Stimulated activated CD4-positive, alpha-beta T cell treated with anti-CD3 and anti-CD28 coated beads, TNF-alpha, amount 100 ng/mL, for 1 hour (primary cell): ENCODE results near the gene BCHE.

ENCODE experiments used
- DNase-seq, 3 donors: peaks; one replicate each; pipeline ENCODE4 v3.0.0-alpha.2; 2020; ENCODE audit warnings: low read depth in 3 of 3, low spot score in 1 of 3

Gene BCHE

DNA sequence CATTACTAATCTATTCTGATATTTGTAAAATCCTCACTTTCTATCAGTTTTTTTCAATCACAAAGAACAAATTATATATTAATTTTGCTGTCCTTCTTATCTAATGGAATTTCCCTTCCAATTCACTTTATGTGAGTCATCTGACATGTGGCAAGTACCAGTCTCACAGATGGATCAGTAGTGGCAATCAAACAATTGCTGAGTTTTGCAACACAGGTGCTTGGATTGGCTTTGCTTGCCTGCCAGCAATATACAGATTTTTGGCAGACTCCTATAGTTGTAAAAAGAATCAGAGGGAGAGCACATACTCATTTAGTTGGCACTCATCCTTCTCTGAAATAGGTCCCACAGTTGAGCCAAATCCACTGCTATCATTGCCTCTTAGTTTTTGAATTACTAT, 83.7 kb downstream of the BCHE start:
- DNase-seq: no peak

DNA sequence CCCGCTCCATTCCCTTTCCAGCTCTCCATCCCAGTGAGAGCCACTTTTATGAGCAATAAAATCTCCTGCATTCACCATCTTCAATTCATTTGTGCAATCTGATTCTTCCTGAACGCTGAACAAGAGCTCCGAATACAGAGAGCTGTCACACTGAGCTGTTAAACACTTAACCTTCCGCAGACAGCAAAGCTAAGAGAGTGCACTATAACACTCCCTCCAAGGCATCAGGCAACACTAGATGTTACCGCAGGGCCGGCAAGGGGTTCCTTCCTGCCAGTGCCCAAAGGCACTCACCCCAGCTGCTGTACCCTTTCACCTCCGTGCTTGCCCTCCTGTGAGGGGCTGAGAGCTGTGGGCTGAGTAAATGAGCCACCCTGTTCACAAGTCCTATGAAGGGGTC, 85.6 kb downstream of the BCHE start:
- no peak for DNase-seq

DNA sequence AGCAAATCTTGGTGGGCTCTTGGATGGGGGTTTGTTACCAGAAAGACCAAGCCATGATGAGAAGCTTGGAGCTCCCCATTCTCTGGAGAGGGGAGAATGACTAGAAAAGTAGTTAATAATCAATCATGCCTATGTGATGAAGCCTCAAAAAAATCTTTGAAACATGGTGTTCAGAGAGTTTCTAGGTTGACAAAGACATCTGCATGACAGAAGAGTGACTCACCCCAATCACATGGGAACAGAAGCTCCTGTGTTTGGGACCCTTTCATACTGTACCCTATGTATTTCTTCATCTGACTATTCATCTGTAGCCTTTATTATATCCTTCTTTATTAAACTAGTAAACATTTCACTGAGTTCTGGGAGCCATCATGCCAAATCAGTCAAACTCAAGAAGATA, 87.4 kb downstream of the BCHE start:
- DNase-seq: no peak

DNA sequence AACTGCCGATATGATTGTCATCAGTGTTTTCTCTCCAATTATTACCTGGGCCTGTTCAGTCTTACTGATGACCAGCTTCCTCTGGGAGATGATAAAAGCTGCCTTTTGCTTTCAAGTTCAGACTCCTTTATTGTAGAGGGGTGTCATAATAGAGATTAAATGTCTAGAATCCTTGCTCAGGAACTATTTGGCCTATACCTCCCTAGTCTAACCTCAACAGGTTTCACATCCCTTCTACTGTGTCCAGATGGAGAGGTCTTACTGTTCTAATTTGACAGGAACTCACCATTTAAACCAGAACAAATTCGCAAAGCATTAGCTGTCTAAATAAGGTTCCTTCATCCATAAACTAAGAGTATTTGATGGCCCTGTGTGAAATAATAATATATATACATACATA, 88.0 kb downstream of the BCHE start:
- DNase-seq: no peak

DNA sequence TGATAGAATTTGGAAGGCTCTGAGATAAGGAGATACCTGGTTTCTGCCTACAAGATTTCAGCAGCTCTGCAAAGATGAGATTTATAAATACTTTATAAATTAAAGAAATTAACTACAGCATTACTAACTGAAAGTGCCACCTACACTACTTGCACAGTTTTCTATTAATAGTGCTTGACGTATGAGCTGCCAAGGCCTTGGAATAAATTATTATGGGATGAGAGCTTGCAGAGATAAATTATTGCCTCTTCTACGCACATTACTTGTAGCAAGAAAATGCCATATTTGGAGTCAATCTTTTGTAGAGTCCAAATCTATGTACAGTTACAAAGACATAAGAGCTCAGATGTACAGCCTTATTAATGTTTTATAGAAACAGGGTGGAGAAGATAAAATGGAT, 89.1 kb downstream of the BCHE start:
- DNase-seq: no peak

DNA sequence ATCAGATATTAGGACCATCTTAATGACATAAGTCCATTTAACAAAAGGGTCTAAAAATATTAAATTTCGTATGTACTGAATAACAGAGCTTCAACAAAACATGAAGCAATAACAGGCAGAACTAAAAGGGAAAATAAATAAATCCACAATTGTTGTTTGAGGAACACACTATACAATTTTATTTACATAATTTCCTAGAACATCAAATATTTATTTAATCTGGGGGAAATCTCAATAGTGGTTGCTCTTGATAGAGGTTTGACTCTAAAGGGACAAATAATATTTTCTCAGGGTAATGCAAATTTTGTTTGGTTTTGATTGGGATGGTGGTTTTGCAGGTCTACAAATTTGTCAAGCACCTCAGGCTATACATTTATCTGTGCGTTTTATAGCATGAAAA, 90.3 kb downstream of the BCHE start:
- DNase-seq: no peak

DNA sequence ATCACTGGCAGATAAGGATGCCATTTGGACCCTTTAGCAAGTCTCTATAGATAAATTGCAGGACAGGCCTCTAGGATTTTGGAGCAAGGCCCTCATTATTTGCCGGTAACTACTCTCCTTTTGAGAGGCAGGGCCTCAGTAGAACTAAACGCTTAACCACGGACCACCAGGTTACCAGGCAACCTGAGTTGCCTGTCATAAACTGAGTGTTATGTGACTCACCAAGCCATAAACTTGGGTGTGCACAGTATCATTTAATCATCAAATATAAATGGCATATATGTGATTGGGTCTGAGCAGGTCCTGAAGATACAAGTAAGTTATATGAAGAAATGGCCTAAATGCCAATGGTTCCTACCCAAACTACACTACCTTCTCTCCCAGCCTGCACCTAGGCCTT, 93.2 kb downstream of the BCHE start:
- no peak for DNase-seq

DNA sequence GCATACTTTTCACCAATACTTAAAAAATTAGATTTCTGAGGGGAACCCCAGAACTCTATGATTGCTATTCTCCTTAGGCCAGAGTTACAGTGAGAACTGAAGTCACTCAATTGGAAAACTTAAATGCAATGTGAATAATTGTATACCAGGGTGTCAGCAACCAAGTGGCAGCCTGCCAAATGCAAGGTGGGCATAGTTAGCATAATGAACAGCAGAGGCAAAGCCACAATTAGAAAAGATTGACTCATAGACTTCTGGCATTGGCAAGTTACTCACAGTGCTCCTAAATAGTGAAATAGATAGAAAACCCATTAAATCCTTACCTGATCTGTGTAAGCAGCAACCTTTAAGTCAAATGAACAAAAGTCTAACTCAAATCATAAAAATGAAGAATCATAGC, 94.9 kb downstream of the BCHE start:
- DNase-seq: no peak

DNA sequence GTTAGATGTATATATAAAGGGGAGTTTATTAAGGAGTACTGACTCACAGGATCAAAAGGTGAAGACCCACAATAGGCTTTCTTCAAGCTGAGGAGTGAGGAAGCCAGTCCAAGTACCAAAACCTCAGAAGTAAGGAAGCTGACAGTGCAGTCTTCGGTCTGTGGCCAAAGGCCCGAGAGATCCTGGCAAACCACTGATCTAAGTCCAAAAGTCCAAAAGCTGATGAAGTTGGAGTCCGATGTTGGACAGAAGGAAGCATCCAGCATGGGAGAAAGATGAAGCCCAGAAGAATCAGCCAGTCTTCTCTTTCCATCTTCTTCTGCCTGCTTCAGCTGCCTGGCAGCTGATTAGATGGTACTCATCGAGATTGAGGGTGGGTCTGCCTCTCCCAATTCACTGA, 107.5 kb downstream of the BCHE start:
- DNase-seq: no peak

DNA sequence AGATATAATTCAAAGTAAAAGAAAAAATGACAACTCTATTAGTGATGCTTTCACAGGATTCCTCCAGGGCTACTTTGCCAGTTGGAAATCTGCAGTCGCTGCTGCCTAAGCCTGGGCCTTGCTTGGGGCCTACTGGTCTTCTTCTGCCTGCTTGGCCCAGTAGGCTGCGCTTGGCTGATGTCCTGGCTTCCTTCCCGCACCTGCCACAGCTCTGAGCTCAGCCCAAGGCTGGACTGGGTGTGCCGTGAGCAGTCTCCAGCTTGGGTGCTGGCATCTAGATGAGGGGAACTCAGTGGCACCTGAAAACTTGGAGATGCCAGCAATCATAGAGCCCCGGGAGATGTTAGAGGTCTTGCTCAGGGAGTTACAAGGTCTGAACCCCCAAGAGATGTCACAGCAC, 108.3 kb downstream of the BCHE start:
- no peak for DNase-seq

DNA sequence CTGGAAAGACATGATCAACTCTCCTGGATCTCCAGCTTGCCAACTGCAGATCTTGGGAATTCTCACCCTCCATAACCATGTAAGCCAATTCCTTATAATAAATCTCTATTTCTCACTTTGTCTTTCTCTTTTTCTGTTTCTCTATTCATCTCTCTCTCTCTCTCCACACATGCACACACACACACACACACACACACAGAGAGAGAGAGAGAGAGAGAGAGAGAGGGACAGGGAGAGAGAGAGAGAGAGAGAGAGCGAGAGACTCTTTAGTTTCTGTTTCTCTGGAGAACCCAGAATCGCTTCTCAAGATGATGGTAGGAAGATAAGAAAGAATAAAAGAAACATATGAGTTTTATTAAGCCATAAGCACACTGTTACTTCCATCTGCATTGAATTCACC, 111.9 kb downstream of the BCHE start:
- no peak for DNase-seq
